Measurements from ENCODE around the gene CCNYL1.
A peak's percentile ranks its signal among the peaks of the same experiment; 100 is the strongest.
"Not testable (repeated sequence)": the region's sequence is repeated elsewhere in the genome, so short reads cannot be mapped to it uniquely, and the experiment has no call there.

Gene CCNYL1

DNA sequence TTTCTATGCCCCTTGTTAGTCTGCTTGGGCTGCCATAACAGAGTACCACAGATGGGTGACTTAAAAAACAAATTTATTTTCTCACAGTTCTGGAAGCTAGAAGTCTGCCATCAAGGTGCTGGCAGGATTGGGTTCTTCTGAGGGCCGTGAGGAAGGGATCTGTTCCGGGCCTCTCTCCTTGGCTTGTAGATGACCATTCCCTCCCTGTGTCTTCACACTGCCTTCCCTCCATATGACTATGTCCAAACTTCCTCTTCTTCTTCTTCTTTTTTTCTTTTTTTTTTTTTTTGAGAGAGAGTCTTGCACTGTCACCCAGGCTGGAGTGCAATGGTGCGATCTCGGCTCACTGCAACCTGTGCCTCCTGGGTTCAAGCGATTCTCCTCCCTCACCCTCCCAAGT, 13.1 kb upstream of the CCNYL1 start:
- DNase-seq: no peak

GRCh38 chr2:207704078-207704477, 7.4 kb upstream of the CCNYL1 start:
- DNase-seq: no peak

DNA sequence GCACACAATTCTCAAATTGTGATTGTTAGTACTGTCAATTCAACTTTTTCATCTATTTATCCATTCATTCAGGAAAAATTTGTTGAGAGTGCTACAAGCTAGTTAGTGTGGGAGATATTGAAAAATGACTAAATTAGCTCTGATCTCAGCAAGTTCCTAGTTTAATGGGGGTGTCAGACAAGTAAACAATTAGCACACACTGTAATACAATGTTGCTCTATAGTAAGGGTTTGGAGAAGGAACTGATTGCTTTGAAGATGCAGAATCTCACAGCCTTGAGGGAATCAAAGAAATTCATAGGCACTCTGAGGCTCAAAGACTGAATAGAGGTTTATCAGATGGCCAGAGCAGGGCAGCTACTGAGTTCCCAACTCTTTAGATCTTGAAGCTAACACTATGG, 6.8 kb upstream of the CCNYL1 start:
- no peak for DNase-seq

- no peak for DNase-seq
Measured at GRCh38 chr2:207706936-207707860, 4.2 kb upstream of the CCNYL1 start.

- peak; percentile 39 for DNase-seq
Measured at GRCh38 chr2:207711750-207712530, 500 bp downstream of the CCNYL1 start.

DNA sequence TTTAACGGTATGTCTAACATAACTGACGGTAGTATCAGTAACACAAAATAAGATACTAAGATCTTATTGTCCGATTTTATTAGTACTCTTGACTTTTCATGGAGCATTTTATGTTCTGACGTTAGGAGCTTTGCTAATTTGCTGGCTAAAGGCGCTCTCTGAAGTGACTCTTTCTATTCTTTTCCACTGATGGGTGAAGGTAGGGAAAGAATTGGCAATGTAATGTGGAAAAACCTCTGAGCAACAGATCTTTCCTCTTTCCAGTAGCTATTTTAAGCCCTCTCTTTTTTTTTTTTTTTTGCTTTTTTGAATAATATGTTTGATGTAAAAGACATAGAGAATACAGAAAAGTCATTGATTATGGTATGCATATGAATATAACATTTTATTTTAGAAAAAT, 4.6 kb downstream of the CCNYL1 start:
- no peak for DNase-seq

DNA sequence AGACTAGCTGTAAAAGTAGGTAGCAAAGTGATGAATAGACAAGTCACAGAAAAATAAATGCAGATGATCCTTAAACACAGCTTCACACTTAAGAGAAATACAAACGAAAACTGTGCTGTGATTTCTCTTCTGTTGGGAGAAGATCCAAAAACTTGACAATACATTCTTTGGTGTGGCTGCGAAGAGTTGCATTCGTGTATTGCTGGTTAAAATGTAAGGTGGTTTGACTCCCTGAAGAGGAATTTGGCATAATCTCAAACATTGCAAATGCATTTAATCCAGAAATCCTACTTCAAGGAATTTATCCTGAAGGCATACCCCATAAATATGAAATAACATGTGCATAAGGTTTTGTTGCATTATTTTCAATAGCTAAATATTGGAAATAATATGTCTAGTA, 7.1 kb downstream of the CCNYL1 start:
- no peak for DNase-seq

DNA sequence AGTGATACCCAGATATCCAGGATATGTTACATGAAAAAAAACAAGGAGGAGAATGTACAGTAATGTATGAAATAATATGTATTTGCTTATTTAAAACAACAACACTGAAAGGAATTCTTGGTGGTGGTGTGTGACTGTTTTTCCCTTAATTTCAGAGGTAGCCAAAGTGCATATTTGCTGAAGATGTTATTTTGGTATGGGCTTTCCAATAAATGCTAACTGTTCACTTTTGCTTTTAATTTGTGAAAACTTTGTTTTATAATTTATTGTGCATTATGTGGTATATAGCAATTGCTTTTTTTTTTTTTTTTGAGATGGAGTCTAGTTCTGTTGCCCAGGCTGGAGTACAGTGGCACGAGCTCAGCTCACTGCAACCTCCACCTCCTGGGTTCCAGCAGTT, 7.6 kb downstream of the CCNYL1 start:
- no peak for DNase-seq

DNA sequence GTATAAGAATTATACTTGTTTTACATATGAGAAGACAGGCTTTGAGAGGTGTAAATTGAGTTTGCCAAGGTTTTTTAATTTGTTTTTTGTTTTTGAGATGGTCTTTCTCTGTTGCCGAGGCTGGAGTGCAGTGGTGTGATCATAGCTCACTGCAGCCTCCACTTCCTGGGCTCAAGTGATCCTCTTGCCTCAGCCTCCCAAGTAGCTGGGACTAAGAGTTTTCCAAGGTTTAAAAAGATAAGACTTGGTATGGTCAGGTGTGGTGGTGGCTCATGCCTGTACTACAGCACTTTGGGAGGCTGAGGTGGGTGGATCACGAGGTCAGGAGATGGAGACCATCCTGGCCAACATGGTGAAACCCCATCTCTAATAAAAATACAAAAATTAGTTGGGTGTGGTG, 8.2 kb downstream of the CCNYL1 start:
- DNase-seq: not testable (repeated sequence)

GRCh38 chr2:207720517-207721187, 9.2 kb downstream of the CCNYL1 start:
- no peak for DNase-seq

DNA sequence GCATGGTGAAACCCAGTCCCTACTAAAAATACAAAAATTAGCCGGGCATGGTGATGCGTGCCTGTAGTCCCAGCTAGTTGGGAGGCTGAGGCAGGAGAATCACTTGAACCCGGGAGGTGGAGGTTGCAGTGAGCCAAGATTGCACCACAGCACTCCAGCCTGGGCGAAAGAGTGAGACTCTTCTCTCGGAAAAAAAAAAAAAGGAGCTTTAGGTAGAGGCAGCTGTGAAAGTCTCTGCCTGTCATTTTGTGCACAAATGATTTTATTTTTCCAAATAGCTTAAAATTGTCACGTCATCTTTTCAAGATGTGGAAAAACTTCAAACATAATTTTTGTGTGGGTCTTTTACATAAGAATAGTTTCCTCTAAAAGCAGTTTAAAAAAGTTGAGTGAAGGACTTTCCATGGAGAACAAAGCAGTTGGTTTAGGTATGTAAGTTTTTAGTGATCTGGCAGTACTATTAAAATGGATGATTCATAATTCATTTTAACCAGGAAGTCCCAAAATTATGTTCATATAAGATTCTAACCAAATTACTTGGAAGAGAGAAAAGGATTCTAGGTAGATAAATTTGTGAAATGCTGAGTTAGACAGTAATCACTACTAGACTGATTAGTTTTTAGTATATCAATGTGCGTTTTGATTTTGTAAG, 11.5 kb downstream of the CCNYL1 start:
- DNase-seq: no peak

- not testable (repeated sequence) for DNase-seq
Measured at GRCh38 chr2:207723425-207723787, 12.0 kb downstream of the CCNYL1 start.

- no peak for DNase-seq
Measured at GRCh38 chr2:207724113-207724512, 12.7 kb downstream of the CCNYL1 start.

DNA sequence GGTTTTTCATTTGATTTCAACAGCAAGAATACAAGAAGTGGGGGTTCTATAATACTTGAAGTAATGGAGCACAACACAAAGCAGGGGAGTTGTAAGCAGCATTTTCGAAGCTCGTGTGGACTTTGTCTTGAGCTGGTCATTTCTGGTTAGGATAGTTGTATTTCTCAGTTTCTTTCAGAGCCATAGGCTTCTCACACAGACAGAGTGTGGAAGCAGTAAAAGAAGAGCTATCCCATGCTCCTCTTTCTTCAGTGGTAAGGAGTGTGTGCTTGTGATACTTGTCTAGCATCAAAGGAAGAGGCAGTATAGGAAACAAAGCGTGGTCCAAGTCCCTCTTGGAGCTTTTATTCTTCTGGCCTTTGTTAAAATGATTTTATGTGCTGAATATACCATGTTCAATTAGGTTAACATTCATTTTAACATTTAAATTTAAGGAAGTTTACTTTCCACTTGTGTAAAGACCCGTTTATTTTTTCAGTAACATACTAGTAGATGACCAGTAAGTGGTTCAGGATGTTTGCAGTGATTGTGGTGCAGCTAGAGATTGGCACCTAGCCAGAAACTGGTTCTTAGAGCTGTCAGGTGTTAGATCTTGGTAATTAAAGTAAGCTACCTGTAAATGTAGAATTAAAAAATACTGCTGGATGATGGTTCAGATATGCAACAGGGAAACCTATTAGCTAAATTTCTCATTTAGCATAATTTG, 14.6 kb downstream of the CCNYL1 start:
- DNase-seq: no peak

DNA sequence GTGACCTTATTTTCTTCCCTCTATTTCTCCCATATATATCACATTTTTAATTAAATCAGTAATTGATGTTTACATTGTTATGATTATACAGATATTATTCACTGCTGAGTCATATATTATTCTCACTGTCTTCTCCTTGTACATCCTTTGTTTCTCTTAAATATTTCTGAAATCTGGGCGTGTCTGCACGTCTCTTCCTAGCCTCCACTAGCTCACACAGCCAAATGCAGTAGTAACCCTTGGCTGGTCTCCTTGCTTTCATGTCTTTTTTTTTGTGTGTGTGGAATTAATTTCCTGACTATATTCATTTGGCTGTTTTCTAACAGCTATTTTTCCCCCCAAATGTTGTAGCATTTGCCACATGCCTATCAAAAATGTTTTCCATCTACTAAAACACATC, 15.8 kb downstream of the CCNYL1 start:
- no peak for DNase-seq

- no peak for DNase-seq
Measured at GRCh38 chr2:207729465-207729998, 18.1 kb downstream of the CCNYL1 start.

DNA sequence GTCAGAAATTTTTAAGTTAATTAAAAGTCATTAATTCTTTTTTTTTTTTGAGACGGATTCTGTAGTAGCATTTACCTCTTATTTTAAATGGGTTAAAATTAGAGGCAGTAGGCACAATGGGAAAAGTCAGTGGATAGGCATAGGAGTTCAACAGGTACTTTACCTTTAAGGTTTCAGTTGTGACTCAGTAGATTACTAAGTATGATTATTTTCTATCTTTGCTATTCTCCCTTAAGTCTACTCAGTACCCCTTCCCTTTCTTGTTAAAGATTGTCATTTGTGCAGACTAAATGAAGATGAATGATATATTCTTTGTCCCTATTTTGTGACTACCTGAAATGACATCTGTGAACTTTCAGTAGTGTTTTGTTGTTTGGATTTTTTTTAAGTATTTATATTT, 19.7 kb downstream of the CCNYL1 start:
- DNase-seq: no peak

- no peak for DNase-seq
Measured at GRCh38 chr2:207733597-207734240, 22.3 kb downstream of the CCNYL1 start.

DNA sequence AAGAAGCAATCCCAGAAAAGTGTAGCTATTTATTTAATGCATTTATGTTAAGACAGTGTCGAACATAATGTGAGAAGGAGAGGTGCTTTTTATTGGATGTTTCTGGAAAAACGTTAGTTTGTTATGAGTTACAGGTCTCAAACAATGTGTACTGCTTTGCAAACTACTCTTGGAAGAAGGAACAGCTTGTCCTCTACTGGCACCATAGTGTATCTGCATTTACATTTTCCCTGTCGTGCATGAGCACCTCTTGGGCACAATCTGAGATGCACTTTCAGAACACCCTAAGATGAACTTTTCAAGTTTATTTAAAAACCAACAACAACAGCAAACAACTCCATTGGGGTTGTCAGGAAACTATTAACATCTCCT, 22.8 kb downstream of the CCNYL1 start:
- DNase-seq: no peak

- no peak for DNase-seq
Measured at GRCh38 chr2:207734636-207735512, 23.4 kb downstream of the CCNYL1 start.

- not testable (repeated sequence) for DNase-seq
Measured at GRCh38 chr2:207735513-207735859, 24.0 kb downstream of the CCNYL1 start.

All from stimulated activated CD4-positive, alpha-beta T cell treated with anti-CD3 and anti-CD28 coated beads, Interleukin-1b, Interleukin-23, amount 100 ng/mL, for 48 hours (primary cell).